Measurements from ENCODE around the gene GAB1.

- no peak for TF ChIP-seq MAX (IDR thresholded peaks at IDR 0.05)
- no peak for TF ChIP-seq EZH2 (IDR thresholded peaks at IDR 0.05)
- TF ChIP-seq REST (IDR thresholded peaks at IDR 0.05; ENCODE audit: low read depth) = no peak
- TF ChIP-seq CTCF (IDR thresholded peaks at IDR 0.05 in 2 of 3, conservative IDR thresholded peaks at IDR 0.05 in 1 of 3; ENCODE audit: borderline replicate concordance in 1 of 3, insufficient read depth in 1 of 3, low read depth in 2 of 3, low read length in 2 of 3) = no peak
- TF ChIP-seq POLR2A (IDR thresholded peaks at IDR 0.05; ENCODE audit: borderline replicate concordance, extremely low read depth, insufficient read depth, insufficient read length) = no peak
- TF ChIP-seq EGR1 (IDR thresholded peaks at IDR 0.05; ENCODE audit: low read depth) = no peak
- TF ChIP-seq RAD21 (IDR thresholded peaks at IDR 0.05; ENCODE audit: low read depth) = no peak
- no peak for TF ChIP-seq TCF7L2 (IDR thresholded peaks at IDR 0.05; ENCODE audit: borderline replicate concordance, extremely low read depth, insufficient read depth, insufficient read length)
- no peak for TF ChIP-seq JUND (IDR thresholded peaks at IDR 0.05)
- TF ChIP-seq ZNF274 (IDR thresholded peaks at IDR 0.05; ENCODE audit: low read depth, low read length) = no peak
- TF ChIP-seq ZBTB33 (IDR thresholded peaks at IDR 0.05; ENCODE audit: extremely low read depth, insufficient replicate concordance, low read length) = no peak
- TF ChIP-seq FOSL1 (IDR thresholded peaks at IDR 0.05; ENCODE audit: low read depth) = no peak
- TF ChIP-seq EZH2phosphoT487 (IDR thresholded peaks at IDR 0.05; ENCODE audit: borderline replicate concordance) = no peak
- no peak for TF ChIP-seq CEBPB (IDR thresholded peaks at IDR 0.05; ENCODE audit: low read depth)
These were observed 23.0 kb downstream of the GAB1 start for GRCh38 chr4:143359644-143360193.

Data from HCT116 (cell line).